Left ventricle myocardium inferior (tissue), 1 donor: ENCODE measurements around the gene CELF2. TPM values are rescaled to one million over a fixed set of nuclear protein-coding genes. Genes with fewer than 3 reads are reported as not detected.
A peak's percentile ranks its signal among the peaks of the same experiment; 100 is the strongest.

Source experiments
- DNase-seq: peaks from one replicate; pipeline ENCODE4 v3.0.0-alpha.2; 2020
- H3K27ac ChIP-seq: fragments of 200-600 bp; replicated peaks from 2 replicates; pipeline ENCODE4 v1.8.0; 2021
- H3K27me3 ChIP-seq: fragments of 200-600 bp; 2 replicates; pipeline ENCODE4 v1.8.0; 2021; ENCODE audit warnings: low read depth
- H3K36me3 ChIP-seq: fragments of 200-600 bp; 2 replicates; pipeline ENCODE4 v1.8.0; 2021
- H3K4me1 ChIP-seq: fragments of 200-600 bp; 2 replicates; pipeline ENCODE4 v1.8.0; 2021
- H3K4me3 ChIP-seq: fragments of 200-600 bp; 2 replicates; pipeline ENCODE4 v1.8.0; 2021; ENCODE audit warnings: mild to moderate bottlenecking, moderate library complexity
- H3K9me3 ChIP-seq: fragments of 200-600 bp; replicated peaks from 2 replicates; pipeline ENCODE4 v1.8.0; 2021
- CTCF ChIP-seq: fragments of 200-600 bp; IDR thresholded peaks from 2 replicates; pipeline ENCODE4 v1.8.0; 2021; ENCODE audit warnings: antibody characterized with exemption, mild to moderate bottlenecking, borderline replicate concordance
- intact Hi-C: fragments of 100-400 bp; cut with micrococcal nuclease; formaldehyde crosslinking; loops from one replicate; pipeline ENCODE4 v1.11.0; 2022
- total RNA-seq: library from RNA; stranded (reverse); fragmentation: NEBNext Ultra II Directional; extraction: Animal tissue kit (Norgen Biotek cat#: 25700); gene quantifications from one replicate; pipeline ENCODE4 v1.2.1, GENCODE V29; 2021
- donor health status: DM: no; HTN: yes; CAD: no; lungs with severe emphysema.

Gene CELF2
- total RNA-seq, 1 donor from 2014 or later = 74.9 TPM

GRCh38 chr10:11373717-11374171 is 356.1 kb downstream of the CELF2 start:
- no peak overlapping the region for H3K27ac ChIP-seq
- intact Hi-C loops = no loop called here
- H3K4me1 ChIP-seq = peaks cover 5% of the 10 kb centered on the region
- no peaks in the 10 kb centered on the region for H3K36me3 ChIP-seq
- H3K4me3 ChIP-seq = no peak overlapping the region
- H3K27me3 ChIP-seq = peaks cover 9% of the 10 kb centered on the region
- DNase-seq = no peak
- no peak for TF ChIP-seq CTCF
- H3K9me3 ChIP-seq = no peaks in the 10 kb centered on the region

GRCh38 chr10:11377267-11377666 is 359.6 kb downstream of the CELF2 start:
- Histone ChIP-seq H3K9me3 (no peaks in the 10 kb centered on the region), H3K4me3 (no peak overlapping the region), H3K27me3 (peaks cover 14% of the 10 kb centered on the region), H3K4me1 (peaks cover 9% of the 10 kb centered on the region), H3K36me3 (no peaks in the 10 kb centered on the region), H3K27ac (no peak overlapping the region)
- no peak for DNase-seq
- intact Hi-C loops = no loop called here
- no peak for TF ChIP-seq CTCF

- intact Hi-C loops = no loop called here
- TF ChIP-seq CTCF = no peak
- DNase-seq = peak; percentile 32
These were observed 361.2 kb downstream of the CELF2 start for GRCh38 chr10:11378835-11379234.

GRCh38 chr10:11379771-11380170 is 362.1 kb downstream of the CELF2 start:
- TF ChIP-seq CTCF = no peak
- no peak for DNase-seq

More at GRCh38 chr10:11378835-11379234, 361.2 kb downstream of the CELF2 start:
- no peaks in the 10 kb centered on the region for H3K9me3 ChIP-seq
- no peak overlapping the region for H3K4me3 ChIP-seq
- peaks cover 9% of the 10 kb centered on the region for H3K4me1 ChIP-seq
- H3K36me3 ChIP-seq = no peaks in the 10 kb centered on the region
- peaks cover 14% of the 10 kb centered on the region for H3K27me3 ChIP-seq
- no peak overlapping the region for H3K27ac ChIP-seq

GRCh38 chr10:11381023-11381422 is 363.4 kb downstream of the CELF2 start:
- intact Hi-C loops = no loop called here
- H3K36me3 ChIP-seq = no peaks in the 10 kb centered on the region
- peaks cover 9% of the 10 kb centered on the region for H3K4me1 ChIP-seq
- DNase-seq = no peak
- H3K27me3 ChIP-seq = peaks cover 14% of the 10 kb centered on the region
- H3K4me3 ChIP-seq = no peak overlapping the region
- H3K9me3 ChIP-seq = no peaks in the 10 kb centered on the region
- no peak overlapping the region for H3K27ac ChIP-seq
- TF ChIP-seq CTCF = no peak

More at GRCh38 chr10:11379771-11380170, 362.1 kb downstream of the CELF2 start:
- H3K9me3 ChIP-seq = no peaks in the 10 kb centered on the region
- peaks cover 14% of the 10 kb centered on the region for H3K27me3 ChIP-seq
- intact Hi-C loops = no loop called here
- H3K4me1 ChIP-seq = peaks cover 9% of the 10 kb centered on the region
- no peak overlapping the region for H3K27ac ChIP-seq
- no peak overlapping the region for H3K4me3 ChIP-seq
- no peaks in the 10 kb centered on the region for H3K36me3 ChIP-seq

- Histone ChIP-seq H3K27ac (no peak overlapping the region), H3K4me1 (peaks cover 9% of the 10 kb centered on the region), H3K36me3 (no peaks in the 10 kb centered on the region), H3K4me3 (no peak overlapping the region), H3K9me3 (no peaks in the 10 kb centered on the region), H3K27me3 (peaks cover 14% of the 10 kb centered on the region)
- no peak for TF ChIP-seq CTCF
- intact Hi-C loops = no loop called here
- no peak for DNase-seq
These were observed 363.8 kb downstream of the CELF2 start for GRCh38 chr10:11381511-11381910.
